Raji (cell line): Measurements from ENCODE around the gene HS6ST3.

Source experiments
- POLR2A ChIP-seq: IDR thresholded peaks from 2 replicates; pipeline ENCODE4 v1.6.1; 2011; ENCODE audit warnings: low read depth, low read length, control low read depth; ENCODE audit not compliant: insufficient read depth

Gene HS6ST3

GRCh38 chr13:96500953-96501352, 411.0 kb downstream of the HS6ST3 start:
- TF ChIP-seq POLR2A: no peak

GRCh38 chr13:96503481-96503880, 413.6 kb downstream of the HS6ST3 start:
- no peak for TF ChIP-seq POLR2A

GRCh38 chr13:96511587-96511986, 421.7 kb downstream of the HS6ST3 start:
- TF ChIP-seq POLR2A: no peak

- TF ChIP-seq POLR2A: no peak
Measured at GRCh38 chr13:96519380-96519779, 429.5 kb downstream of the HS6ST3 start.

GRCh38 chr13:96525715-96526114, 435.8 kb downstream of the HS6ST3 start:
- TF ChIP-seq POLR2A: no peak

DNA sequence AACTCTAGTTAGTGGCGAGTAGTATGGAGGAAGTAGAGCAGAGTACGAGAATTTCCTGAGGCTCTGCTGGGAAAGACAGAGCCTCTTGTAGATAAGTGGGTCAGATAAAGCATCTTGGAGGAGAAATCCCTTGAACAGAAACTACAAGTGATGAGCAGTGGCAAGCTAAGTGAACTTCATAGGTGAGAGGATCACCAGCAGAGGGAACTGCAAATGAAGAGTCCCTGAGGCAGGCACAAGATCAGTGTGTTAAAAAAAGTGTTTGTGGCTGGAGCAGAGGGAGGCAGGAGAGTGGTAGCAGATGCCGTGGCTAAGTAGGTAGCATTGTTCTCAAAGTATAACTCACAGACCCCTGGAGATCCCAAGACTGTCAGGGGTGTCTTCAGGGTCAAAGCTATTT, 437.6 kb downstream of the HS6ST3 start:
- no peak for TF ChIP-seq POLR2A

DNA sequence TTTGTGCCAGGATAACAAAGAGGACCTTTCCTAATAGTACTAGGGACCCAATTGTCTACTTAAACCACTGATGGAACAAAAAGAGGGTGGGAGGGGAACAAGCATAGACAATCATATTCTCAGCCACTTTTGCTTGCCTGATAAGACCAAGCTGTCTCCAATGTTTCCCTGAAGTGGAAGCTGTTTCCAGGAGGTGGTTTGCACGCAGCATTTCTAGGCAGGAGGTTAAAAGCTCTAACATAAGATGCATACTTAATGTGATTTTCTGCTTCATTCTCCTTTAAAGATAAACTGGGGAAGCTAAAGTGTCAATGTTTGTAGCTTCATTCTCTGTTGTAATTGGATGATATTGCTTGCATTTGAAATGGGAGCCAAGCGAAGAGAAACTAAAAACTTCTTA, 442.9 kb downstream of the HS6ST3 start:
- TF ChIP-seq POLR2A: no peak

DNA sequence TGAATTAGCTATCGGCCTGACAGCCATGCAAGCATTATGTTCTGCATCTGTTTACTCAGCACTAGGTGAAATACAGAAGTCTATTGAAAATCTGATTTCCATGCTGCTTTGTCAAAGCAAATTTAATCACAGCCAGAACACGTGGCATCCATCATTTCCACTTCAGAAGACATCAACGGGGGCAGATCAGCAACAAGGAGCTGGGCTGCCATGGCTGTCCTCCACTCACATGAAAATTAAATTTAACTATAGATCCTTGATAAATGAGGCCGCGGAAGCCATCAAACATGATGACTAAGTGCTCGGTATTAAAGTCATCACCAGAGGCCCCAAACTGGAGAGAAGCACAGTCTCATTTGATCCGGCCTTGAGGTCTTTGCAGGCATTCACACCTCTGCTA, 443.5 kb downstream of the HS6ST3 start:
- no peak for TF ChIP-seq POLR2A

- TF ChIP-seq POLR2A: no peak
Measured at GRCh38 chr13:96539791-96540190, 449.9 kb downstream of the HS6ST3 start.

DNA sequence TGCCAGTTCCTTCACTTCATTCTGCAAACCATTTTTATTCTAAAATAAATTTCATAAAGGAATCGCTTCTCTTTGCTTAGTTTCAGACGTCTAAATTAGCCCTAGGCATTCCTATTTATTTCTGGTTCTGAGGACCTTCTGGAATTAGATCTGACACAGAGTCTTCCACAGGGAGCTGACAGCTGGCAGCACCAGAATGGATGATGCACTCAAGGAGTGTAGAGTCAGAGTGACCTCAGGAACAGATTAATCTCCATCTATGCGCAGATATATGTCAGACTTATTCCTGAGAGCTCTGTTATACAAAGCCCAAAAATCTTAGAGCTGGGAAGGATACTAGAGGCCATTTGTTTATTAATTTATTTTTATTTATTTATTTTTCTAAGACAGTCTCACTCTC, 450.8 kb downstream of the HS6ST3 start:
- TF ChIP-seq POLR2A: no peak

DNA sequence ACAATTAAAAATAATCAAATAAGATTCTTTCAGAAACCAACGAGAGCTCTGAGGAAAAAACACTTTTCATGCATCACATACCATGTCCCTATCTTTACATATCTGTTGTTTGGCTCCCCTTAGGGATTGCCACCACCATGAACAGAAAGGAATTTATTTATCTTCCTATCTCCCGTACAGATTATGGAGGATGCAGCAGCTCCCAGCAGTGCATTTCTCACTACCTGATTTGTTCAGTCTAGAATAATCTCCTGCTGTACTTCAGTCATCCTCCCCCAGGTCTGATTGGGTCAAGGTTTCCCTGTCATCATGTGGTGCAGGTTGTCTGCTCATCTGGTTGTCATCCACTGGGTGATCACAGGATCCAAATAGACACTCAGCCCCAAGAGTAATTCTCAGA, 453.1 kb downstream of the HS6ST3 start:
- TF ChIP-seq POLR2A: no peak

DNA sequence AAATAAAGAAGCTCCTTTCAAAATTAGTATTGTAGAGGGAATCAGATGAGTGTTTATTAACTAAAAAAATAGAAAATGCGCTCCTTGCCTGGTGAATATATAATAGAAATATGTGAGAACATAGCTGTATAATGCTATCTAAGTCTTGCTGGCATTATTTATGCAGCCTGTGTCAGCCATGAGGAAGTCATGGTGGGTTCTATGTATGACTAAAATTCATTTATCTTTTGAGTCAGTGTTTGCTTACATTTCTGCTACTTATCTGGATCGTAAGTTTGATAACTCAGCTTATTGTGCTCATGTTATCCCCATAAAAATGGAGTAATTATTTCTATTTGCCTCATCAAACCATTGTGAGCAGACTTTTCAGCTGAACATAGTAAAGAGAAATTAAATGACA, 455.1 kb downstream of the HS6ST3 start:
- TF ChIP-seq POLR2A: no peak

DNA sequence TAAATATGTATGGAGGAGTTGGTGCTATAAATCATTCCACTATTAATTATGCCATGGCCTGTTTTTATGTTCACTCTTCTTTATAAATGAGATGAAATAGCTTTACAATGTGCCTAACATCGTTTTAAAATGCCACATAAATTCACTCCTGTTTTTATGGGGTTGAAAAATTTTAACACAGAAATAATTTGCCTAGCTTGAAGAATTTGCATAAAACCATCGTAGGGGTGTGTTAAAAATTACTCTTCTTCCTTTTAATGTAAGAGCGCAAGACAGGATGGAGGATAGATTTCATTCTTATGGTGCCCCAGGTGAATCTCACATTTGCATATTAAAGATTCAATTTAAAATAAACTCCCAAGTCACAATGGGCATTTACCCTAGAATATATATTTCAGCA, 456.6 kb downstream of the HS6ST3 start:
- no peak for TF ChIP-seq POLR2A

- no peak for TF ChIP-seq POLR2A
Measured at GRCh38 chr13:96551546-96551945, 461.6 kb downstream of the HS6ST3 start.

DNA sequence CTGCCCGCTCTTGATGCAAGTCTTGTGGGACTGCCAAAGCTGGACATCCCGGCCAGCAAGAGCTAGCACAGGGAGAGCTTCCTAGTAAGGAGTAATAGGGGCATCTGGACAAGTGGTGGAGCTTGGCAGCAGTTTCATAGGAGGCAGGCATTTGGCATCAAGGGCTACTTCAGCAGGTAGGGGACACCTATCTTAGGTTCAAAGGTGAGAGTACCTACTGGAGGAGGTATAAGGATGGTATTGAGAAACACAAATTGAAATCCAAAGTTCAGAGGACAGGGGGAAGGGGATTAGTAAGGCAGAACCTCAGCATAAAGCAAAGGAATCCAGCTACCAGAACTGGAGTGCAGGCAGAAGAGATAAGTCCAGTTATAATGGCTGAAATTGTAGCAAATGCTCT, 462.7 kb downstream of the HS6ST3 start:
- no peak for TF ChIP-seq POLR2A

- TF ChIP-seq POLR2A: no peak
Measured at GRCh38 chr13:96553796-96554195, 463.9 kb downstream of the HS6ST3 start.

DNA sequence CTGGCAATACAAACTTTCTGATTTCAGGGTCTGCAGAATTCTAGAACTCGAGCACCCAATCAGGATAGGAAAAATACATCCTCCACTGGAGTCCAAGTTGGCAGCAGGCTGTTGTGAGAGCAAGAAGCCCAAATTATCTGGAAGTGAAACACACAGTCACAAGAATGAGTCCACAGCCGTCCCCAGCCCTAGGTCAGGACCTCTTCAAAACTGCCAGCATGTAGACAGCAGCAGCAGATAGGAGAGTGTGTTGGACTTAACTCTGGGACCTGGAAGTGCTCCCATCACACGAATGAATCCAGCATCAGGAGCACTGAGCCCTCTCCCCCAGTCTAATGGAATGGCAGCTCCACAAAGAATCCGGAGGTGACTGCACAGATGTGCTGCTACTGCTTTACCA, 483.7 kb downstream of the HS6ST3 start:
- TF ChIP-seq POLR2A: no peak

DNA sequence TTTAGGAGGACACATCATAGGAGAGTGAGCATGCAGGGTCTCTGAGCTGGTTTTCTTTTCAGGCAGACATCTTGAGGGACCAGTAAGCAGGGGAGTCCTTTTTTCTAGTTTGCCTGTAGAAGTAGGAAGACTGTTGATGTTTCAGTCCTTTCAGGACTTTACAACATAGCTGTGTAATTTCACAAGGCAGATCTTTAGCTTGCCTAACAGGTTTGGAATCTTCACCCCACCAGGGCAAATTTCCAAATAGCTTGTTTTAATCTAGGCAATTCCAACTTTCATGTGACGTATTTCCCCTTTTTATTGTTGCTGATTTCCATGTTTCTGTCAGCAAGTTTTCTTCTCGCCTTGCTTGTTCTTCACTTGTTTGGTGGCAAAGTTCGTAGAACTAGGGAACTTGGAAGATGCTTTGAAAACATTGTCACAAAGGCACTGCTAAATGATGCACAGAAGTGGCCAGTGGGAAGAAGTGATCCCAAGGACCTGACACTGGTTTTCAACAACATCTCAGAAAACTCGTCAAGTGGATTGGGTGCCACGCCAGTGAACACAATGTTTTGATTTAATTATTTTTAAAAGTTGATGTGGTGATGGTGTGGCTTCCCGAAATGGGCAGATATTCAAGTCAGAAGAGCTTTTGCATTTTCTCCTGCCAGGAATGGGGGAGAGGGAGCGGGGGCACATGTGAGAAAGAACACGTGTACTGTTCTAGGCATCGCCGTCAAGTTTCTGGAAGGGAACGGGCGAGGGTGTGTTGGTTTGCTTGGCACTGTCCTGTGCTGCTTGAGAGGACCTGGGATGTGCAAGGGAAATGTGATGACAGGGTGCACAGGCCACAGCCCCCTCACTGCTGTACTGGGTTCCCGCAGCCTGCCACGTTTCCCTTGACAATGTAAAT, 485.8 kb downstream of the HS6ST3 start:
- TF ChIP-seq POLR2A: no peak

DNA sequence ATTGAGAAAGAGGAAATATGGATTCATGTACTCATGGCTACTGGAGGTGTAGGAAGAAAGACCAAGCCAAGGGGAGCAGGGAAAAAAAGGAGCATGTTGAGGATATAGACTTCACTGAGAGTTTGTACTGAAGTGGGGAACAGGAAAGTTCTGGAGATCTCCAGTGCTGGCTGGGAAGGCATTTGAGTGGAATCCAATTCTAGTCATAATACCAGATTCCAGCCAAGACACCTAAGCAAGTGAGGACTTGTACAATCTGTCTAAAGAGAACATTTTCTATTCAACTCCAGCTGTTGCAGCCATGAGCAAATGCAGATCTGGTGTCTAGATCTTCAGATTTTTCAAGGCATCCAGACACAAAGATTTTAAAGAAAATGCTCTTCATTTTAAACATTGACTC, 491.8 kb downstream of the HS6ST3 start:
- no peak for TF ChIP-seq POLR2A
